ENCODE results near the gene PPP4R3B. TPM values are rescaled to one million over a fixed set of nuclear protein-coding genes. Genes with fewer than 3 reads are reported as not detected.

PPP4R3B gene
- total and polyA plus RNA-seq, 8 donors = 17.4 to 110 (median 46.9) TPM

DNA sequence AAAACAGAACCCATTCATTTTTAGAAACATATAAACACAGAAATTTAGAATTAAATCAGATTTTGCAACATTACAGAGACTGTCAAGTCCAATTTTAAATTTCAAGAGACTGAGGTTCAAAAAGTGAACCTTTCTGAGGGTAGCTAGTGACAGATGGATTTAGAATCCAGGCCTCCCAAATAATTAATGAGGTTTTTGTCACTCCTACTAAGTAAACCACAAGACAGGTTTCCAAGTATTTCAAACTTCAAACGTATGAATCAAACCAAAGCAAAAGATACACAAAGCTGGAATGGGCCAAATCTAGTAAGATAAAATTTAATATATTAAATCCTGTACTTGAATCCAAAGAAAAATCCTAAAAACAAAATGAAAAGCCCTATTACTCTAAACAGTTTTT lies 25.3 kb downstream of the PPP4R3B start:
- intact Hi-C loops (cut with DNase I; ENCODE audit: low total_unique reads) = no loop called here
- no peak overlapping the region for H3K27ac ChIP-seq
- H3K4me1 ChIP-seq = peaks cover 0 to 63% (median 31%) of the 10 kb centered on the region in 4 donors
- peaks cover 0 to 43% (median 35%) of the 10 kb centered on the region in 4 donors for H3K36me3 ChIP-seq
- no peaks in the 10 kb centered on the region for H3K27me3 ChIP-seq
- DNase-seq = no peak
- no peaks in the 10 kb centered on the region for H3K9me3 ChIP-seq
- TF ChIP-seq POLR2A (IDR thresholded peaks at IDR 0.05) (no peak), POLR2AphosphoS5 (IDR thresholded peaks at IDR 0.05) (no peak), EP300 (IDR thresholded peaks at IDR 0.05) (no peak)
- TF ChIP-seq, protein P1, sequence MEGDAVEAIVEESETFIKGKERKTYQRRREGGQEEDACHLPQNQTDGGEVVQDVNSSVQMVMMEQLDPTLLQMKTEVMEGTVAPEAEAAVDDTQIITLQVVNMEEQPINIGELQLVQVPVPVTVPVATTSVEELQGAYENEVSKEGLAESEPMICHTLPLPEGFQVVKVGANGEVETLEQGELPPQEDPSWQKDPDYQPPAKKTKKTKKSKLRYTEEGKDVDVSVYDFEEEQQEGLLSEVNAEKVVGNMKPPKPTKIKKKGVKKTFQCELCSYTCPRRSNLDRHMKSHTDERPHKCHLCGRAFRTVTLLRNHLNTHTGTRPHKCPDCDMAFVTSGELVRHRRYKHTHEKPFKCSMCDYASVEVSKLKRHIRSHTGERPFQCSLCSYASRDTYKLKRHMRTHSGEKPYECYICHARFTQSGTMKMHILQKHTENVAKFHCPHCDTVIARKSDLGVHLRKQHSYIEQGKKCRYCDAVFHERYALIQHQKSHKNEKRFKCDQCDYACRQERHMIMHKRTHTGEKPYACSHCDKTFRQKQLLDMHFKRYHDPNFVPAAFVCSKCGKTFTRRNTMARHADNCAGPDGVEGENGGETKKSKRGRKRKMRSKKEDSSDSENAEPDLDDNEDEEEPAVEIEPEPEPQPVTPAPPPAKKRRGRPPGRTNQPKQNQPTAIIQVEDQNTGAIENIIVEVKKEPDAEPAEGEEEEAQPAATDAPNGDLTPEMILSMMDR (IDR thresholded peaks at IDR 0.05) = no peak
- WGBS, 5 donors = 5 to 27% (median 11%) methylated on average over 1 of the region's 1 CpG
- no peak overlapping the region for H3K4me3 ChIP-seq

DNA sequence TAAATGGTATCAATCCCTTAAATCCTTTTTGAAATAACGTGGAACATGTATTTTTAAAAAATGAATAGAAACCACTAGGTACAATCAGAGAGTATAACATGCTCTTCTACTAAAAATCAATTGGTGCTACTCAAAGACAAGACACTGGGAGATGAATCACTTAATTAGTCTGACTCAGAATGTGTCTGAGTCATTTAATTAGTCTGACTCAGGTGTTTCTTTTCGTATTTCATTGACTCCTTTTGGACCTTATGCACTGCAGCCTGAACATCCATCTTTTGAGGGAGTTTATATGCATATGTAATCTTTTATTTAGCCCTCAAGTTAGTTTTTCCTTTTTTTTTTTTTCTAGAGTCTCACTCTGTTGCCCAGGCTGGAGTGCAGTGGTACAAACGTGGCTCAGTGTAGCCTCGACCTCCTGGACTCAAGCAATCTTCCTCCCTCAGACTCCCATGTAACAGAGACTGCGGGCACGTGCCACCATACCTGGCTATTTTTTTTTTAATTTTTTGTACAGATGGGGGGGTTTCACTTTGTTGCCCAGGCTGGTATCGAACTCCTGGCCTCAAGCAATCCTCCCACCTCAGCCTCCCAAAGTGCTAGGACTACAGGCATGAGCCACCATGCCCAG lies 26.5 kb downstream of the PPP4R3B start:
- DNase-seq = no peak
- Histone ChIP-seq H3K36me3 (peaks cover 0 to 45% (median 32%) of the 10 kb centered on the region in 4 donors), H3K27me3 (no peaks in the 10 kb centered on the region), H3K9me3 (no peaks in the 10 kb centered on the region), H3K27ac (no peak overlapping the region), H3K4me1 (peaks cover 0 to 67% (median 27%) of the 10 kb centered on the region in 4 donors), H3K4me3 (no peak overlapping the region)
- 70 to 85% (median 80%) methylated on average over 7 of the region's 7 CpGs for WGBS, 5 donors
- TF ChIP-seq POLR2AphosphoS5 (IDR thresholded peaks at IDR 0.05) (no peak), EP300 (IDR thresholded peaks at IDR 0.05) (no peak), POLR2A (IDR thresholded peaks at IDR 0.05) (no peak)
- TF ChIP-seq, protein P1 (IDR thresholded peaks at IDR 0.05) = no peak
- intact Hi-C loops (cut with DNase I; ENCODE audit: low total_unique reads) = no loop called here

DNA sequence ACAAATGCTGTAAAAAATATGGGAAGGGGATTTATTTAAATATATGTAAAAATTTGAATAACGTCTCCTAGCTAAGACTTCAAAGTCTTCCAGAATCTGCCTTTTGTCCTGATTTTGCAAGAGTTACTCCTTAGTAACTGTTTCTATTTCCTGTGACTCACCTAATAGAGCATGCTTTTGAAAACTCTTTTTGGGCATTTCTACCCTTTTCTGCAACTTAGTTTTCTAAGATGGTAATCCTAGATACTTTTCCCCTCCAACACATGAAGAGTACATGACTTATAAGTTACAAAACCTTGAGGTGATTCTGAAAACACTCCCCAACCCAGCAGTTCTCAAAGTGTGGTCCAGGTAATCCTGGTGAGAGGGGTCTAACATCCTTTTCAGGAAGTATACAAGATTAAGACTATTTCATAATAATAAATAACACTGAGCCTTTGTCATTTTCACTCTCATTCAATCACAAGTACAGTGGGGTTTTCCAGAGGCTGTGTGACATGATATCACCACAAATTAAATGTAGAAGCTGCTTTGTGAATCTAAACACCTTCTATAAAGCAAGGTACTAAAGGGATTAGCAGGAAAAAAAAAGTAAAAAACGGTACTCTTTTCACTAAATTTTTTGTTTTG lies 31.9 kb downstream of the PPP4R3B start:
- Histone ChIP-seq H3K9me3 (no peaks in the 10 kb centered on the region), H3K27me3 (no peaks in the 10 kb centered on the region), H3K4me1 (peaks cover 0 to 47% (median 13%) of the 10 kb centered on the region in 4 donors), H3K36me3 (peaks cover 7 to 65% (median 60%) of the 10 kb centered on the region in 4 donors), H3K4me3 (no peak overlapping the region), H3K27ac (no peak overlapping the region)
- no peak for DNase-seq
- 81 to 90% (median 85%) methylated on average over 2 of the region's 2 CpGs for WGBS, 5 donors
- intact Hi-C loops (cut with DNase I; ENCODE audit: low total_unique reads) = no loop called here
- TF ChIP-seq POLR2A (IDR thresholded peaks at IDR 0.05) (no peak), POLR2AphosphoS5 (IDR thresholded peaks at IDR 0.05) (no peak), EP300 (IDR thresholded peaks at IDR 0.05) (no peak)
- TF ChIP-seq, protein P1 (IDR thresholded peaks at IDR 0.05) = no peak

DNA sequence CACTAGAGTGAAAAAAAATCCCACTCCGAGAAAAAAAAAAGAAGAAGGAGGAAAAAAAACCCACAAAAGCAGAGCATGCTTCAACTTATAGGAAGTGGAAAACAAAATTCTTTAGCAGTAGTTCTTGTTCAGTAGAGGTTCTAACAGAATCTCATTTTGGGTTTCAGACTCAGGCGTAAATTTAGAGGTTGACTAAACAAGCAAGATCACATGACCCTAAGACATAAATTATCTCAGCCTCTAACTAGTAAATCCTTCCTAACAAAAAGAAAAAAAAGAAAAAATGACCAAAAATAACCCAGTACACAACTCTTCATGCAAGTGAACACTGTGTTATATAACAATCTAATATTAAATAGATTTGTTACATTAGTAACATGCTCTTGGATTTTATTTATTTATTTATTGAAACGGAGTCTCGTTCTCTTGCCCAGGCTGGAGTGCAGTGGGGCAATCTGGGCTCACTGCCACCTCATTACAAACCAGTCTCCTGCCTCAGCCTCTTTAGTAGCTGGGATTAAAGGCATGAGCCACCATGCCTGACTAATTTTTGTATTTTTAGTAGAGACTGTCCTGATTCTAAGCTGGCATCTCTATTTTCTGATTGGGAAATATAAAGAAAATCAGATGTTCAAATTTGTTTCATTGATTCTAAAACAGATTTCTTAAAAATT lies 35.4 kb downstream of the PPP4R3B start:
- no peak for TF ChIP-seq POLR2A (IDR thresholded peaks at IDR 0.05)
- no peak for TF ChIP-seq EP300 (IDR thresholded peaks at IDR 0.05)
- no peak for TF ChIP-seq POLR2AphosphoS5 (IDR thresholded peaks at IDR 0.05)
- TF ChIP-seq, protein P1 (IDR thresholded peaks at IDR 0.05) = no peak
- Histone ChIP-seq H3K27ac (peak overlapping the region in 3 of 5 donors; percentile 4 to 29 (median 7)), H3K4me1 (peaks cover 0 to 39% (median 13%) of the 10 kb centered on the region in 4 donors), H3K9me3 (no peaks in the 10 kb centered on the region), H3K36me3 (peaks cover 7 to 81% (median 72%) of the 10 kb centered on the region in 4 donors), H3K27me3 (no peaks in the 10 kb centered on the region), H3K4me3 (no peak overlapping the region)
- WGBS, 5 donors = 55 to 81% (median 68%) methylated on average over 4 of the region's 4 CpGs
- DNase-seq = no peak
- intact Hi-C loops (cut with DNase I; ENCODE audit: low total_unique reads) = no loop called here
